ENCODE results near the gene SLC35B4.

SLC35B4 gene

GRCh38 chr7:134355004-134355525 is 38.3 kb upstream of the SLC35B4 start:
- Histone ChIP-seq H3K4me3 (ENCODE audit: insufficient read depth, low read depth, low read length) (no peak overlapping the region), H3K27me3 (ENCODE audit: control insufficient read depth, insufficient read depth, low read length, poor library complexity, severe bottlenecking) (no peaks in the 10 kb centered on the region), H3K4me1 (ENCODE audit: control insufficient read depth, insufficient read depth, low read length) (no peaks in the 10 kb centered on the region), H3K36me3 (ENCODE audit: control insufficient read depth, insufficient read depth, low read length) (no peaks in the 10 kb centered on the region), H3K9me3 (ENCODE audit: control insufficient read depth, low read length) (no peaks in the 10 kb centered on the region), H3K27ac (ENCODE audit: insufficient read depth, low read depth, low read length, poor library complexity, severe bottlenecking) (no peak overlapping the region)
- WGBS, 2 experiments: 82 to 83% methylated on average over 7 of the region's 7 CpGs

- Histone ChIP-seq H3K4me3 (ENCODE audit: insufficient read depth, low read depth, low read length) (no peak overlapping the region), H3K27ac (ENCODE audit: insufficient read depth, low read depth, low read length, poor library complexity, severe bottlenecking) (no peak overlapping the region), H3K4me1 (ENCODE audit: control insufficient read depth, insufficient read depth, low read length) (no peaks in the 10 kb centered on the region), H3K27me3 (ENCODE audit: control insufficient read depth, insufficient read depth, low read length, poor library complexity, severe bottlenecking) (no peaks in the 10 kb centered on the region), H3K36me3 (ENCODE audit: control insufficient read depth, insufficient read depth, low read length) (no peaks in the 10 kb centered on the region), H3K9me3 (ENCODE audit: control insufficient read depth, low read length) (no peaks in the 10 kb centered on the region)
- 96 to 97% methylated on average over 4 of the region's 4 CpGs for WGBS, 2 experiments
These were observed 36.7 kb upstream of the SLC35B4 start for GRCh38 chr7:134353411-134353810.

GRCh38 chr7:134351424-134351823 is 34.7 kb upstream of the SLC35B4 start:
- no peaks in the 10 kb centered on the region for H3K4me1 ChIP-seq (ENCODE audit: control insufficient read depth, insufficient read depth, low read length)
- H3K4me3 ChIP-seq (ENCODE audit: insufficient read depth, low read depth, low read length): no peak overlapping the region
- no peaks in the 10 kb centered on the region for H3K36me3 ChIP-seq (ENCODE audit: control insufficient read depth, insufficient read depth, low read length)
- 57 to 69% methylated on average over 5 to 7 of the region's 7 CpGs for WGBS, 2 experiments
- no peak overlapping the region for H3K27ac ChIP-seq (ENCODE audit: insufficient read depth, low read depth, low read length, poor library complexity, severe bottlenecking)
- no peaks in the 10 kb centered on the region for H3K9me3 ChIP-seq (ENCODE audit: control insufficient read depth, low read length)
- no peaks in the 10 kb centered on the region for H3K27me3 ChIP-seq (ENCODE audit: control insufficient read depth, insufficient read depth, low read length, poor library complexity, severe bottlenecking)

GRCh38 chr7:134350709-134351108 is 34.0 kb upstream of the SLC35B4 start:
- H3K36me3 ChIP-seq (ENCODE audit: control insufficient read depth, insufficient read depth, low read length): no peaks in the 10 kb centered on the region
- no peaks in the 10 kb centered on the region for H3K9me3 ChIP-seq (ENCODE audit: control insufficient read depth, low read length)
- no peak overlapping the region for H3K4me3 ChIP-seq (ENCODE audit: insufficient read depth, low read depth, low read length)
- no peak overlapping the region for H3K27ac ChIP-seq (ENCODE audit: insufficient read depth, low read depth, low read length, poor library complexity, severe bottlenecking)
- H3K27me3 ChIP-seq (ENCODE audit: control insufficient read depth, insufficient read depth, low read length, poor library complexity, severe bottlenecking): no peaks in the 10 kb centered on the region
- 91 to 94% methylated on average over 1 of the region's 1 CpG for WGBS, 2 experiments
- no peaks in the 10 kb centered on the region for H3K4me1 ChIP-seq (ENCODE audit: control insufficient read depth, insufficient read depth, low read length)

GRCh38 chr7:134347567-134347966 is 30.8 kb upstream of the SLC35B4 start:
- H3K27ac ChIP-seq (ENCODE audit: insufficient read depth, low read depth, low read length, poor library complexity, severe bottlenecking): no peak overlapping the region
- no peaks in the 10 kb centered on the region for H3K36me3 ChIP-seq (ENCODE audit: control insufficient read depth, insufficient read depth, low read length)
- no peaks in the 10 kb centered on the region for H3K27me3 ChIP-seq (ENCODE audit: control insufficient read depth, insufficient read depth, low read length, poor library complexity, severe bottlenecking)
- 91 to 93% methylated on average over 5 of the region's 5 CpGs for WGBS, 2 experiments
- no peaks in the 10 kb centered on the region for H3K4me1 ChIP-seq (ENCODE audit: control insufficient read depth, insufficient read depth, low read length)
- H3K9me3 ChIP-seq (ENCODE audit: control insufficient read depth, low read length): no peaks in the 10 kb centered on the region
- no peak overlapping the region for H3K4me3 ChIP-seq (ENCODE audit: insufficient read depth, low read depth, low read length)

GRCh38 chr7:134343796-134344195 is 27.1 kb upstream of the SLC35B4 start:
- Histone ChIP-seq H3K27ac (ENCODE audit: insufficient read depth, low read depth, low read length, poor library complexity, severe bottlenecking) (no peak overlapping the region), H3K4me1 (ENCODE audit: control insufficient read depth, insufficient read depth, low read length) (no peaks in the 10 kb centered on the region), H3K9me3 (ENCODE audit: control insufficient read depth, low read length) (no peaks in the 10 kb centered on the region), H3K27me3 (ENCODE audit: control insufficient read depth, insufficient read depth, low read length, poor library complexity, severe bottlenecking) (no peaks in the 10 kb centered on the region), H3K4me3 (ENCODE audit: insufficient read depth, low read depth, low read length) (no peak overlapping the region), H3K36me3 (ENCODE audit: control insufficient read depth, insufficient read depth, low read length) (no peaks in the 10 kb centered on the region)
- WGBS, 2 experiments: 76 to 88% methylated on average over 4 to 5 of the region's 6 CpGs

GRCh38 chr7:134343136-134343535 is 26.4 kb upstream of the SLC35B4 start:
- Histone ChIP-seq H3K27ac (ENCODE audit: insufficient read depth, low read depth, low read length, poor library complexity, severe bottlenecking) (no peak overlapping the region), H3K4me1 (ENCODE audit: control insufficient read depth, insufficient read depth, low read length) (no peaks in the 10 kb centered on the region), H3K4me3 (ENCODE audit: insufficient read depth, low read depth, low read length) (no peak overlapping the region), H3K9me3 (ENCODE audit: control insufficient read depth, low read length) (no peaks in the 10 kb centered on the region), H3K36me3 (ENCODE audit: control insufficient read depth, insufficient read depth, low read length) (no peaks in the 10 kb centered on the region), H3K27me3 (ENCODE audit: control insufficient read depth, insufficient read depth, low read length, poor library complexity, severe bottlenecking) (no peaks in the 10 kb centered on the region)

- Histone ChIP-seq H3K27ac (ENCODE audit: insufficient read depth, low read depth, low read length, poor library complexity, severe bottlenecking) (no peak overlapping the region), H3K4me1 (ENCODE audit: control insufficient read depth, insufficient read depth, low read length) (no peaks in the 10 kb centered on the region), H3K36me3 (ENCODE audit: control insufficient read depth, insufficient read depth, low read length) (no peaks in the 10 kb centered on the region), H3K27me3 (ENCODE audit: control insufficient read depth, insufficient read depth, low read length, poor library complexity, severe bottlenecking) (no peaks in the 10 kb centered on the region), H3K4me3 (ENCODE audit: insufficient read depth, low read depth, low read length) (no peak overlapping the region), H3K9me3 (ENCODE audit: control insufficient read depth, low read length) (no peaks in the 10 kb centered on the region)
- 94 to 98% methylated on average over 4 of the region's 4 CpGs for WGBS, 2 experiments
These were observed 22.7 kb upstream of the SLC35B4 start for GRCh38 chr7:134339475-134339874.

- H3K4me1 ChIP-seq (ENCODE audit: control insufficient read depth, insufficient read depth, low read length): no peaks in the 10 kb centered on the region
- no peak overlapping the region for H3K4me3 ChIP-seq (ENCODE audit: insufficient read depth, low read depth, low read length)
- 94% methylated on average over 1 of the region's 1 CpG for WGBS, 2 experiments
- no peaks in the 10 kb centered on the region for H3K9me3 ChIP-seq (ENCODE audit: control insufficient read depth, low read length)
- H3K27me3 ChIP-seq (ENCODE audit: control insufficient read depth, insufficient read depth, low read length, poor library complexity, severe bottlenecking): no peaks in the 10 kb centered on the region
- no peak overlapping the region for H3K27ac ChIP-seq (ENCODE audit: insufficient read depth, low read depth, low read length, poor library complexity, severe bottlenecking)
- no peaks in the 10 kb centered on the region for H3K36me3 ChIP-seq (ENCODE audit: control insufficient read depth, insufficient read depth, low read length)
These were observed 21.2 kb upstream of the SLC35B4 start for GRCh38 chr7:134337980-134338379.

GRCh38 chr7:134334408-134334807 is 17.7 kb upstream of the SLC35B4 start:
- no peaks in the 10 kb centered on the region for H3K4me1 ChIP-seq (ENCODE audit: control insufficient read depth, insufficient read depth, low read length)
- no peaks in the 10 kb centered on the region for H3K9me3 ChIP-seq (ENCODE audit: control insufficient read depth, low read length)
- no peaks in the 10 kb centered on the region for H3K36me3 ChIP-seq (ENCODE audit: control insufficient read depth, insufficient read depth, low read length)
- no peak overlapping the region for H3K27ac ChIP-seq (ENCODE audit: insufficient read depth, low read depth, low read length, poor library complexity, severe bottlenecking)
- no peak overlapping the region for H3K4me3 ChIP-seq (ENCODE audit: insufficient read depth, low read depth, low read length)
- WGBS, 2 experiments: 69 to 75% methylated on average over 4 of the region's 4 CpGs
- no peaks in the 10 kb centered on the region for H3K27me3 ChIP-seq (ENCODE audit: control insufficient read depth, insufficient read depth, low read length, poor library complexity, severe bottlenecking)

GRCh38 chr7:134333943-134334342 is 17.2 kb upstream of the SLC35B4 start:
- Histone ChIP-seq H3K9me3 (ENCODE audit: control insufficient read depth, low read length) (no peaks in the 10 kb centered on the region), H3K27ac (ENCODE audit: insufficient read depth, low read depth, low read length, poor library complexity, severe bottlenecking) (no peak overlapping the region), H3K4me1 (ENCODE audit: control insufficient read depth, insufficient read depth, low read length) (no peaks in the 10 kb centered on the region), H3K4me3 (ENCODE audit: insufficient read depth, low read depth, low read length) (no peak overlapping the region), H3K36me3 (ENCODE audit: control insufficient read depth, insufficient read depth, low read length) (no peaks in the 10 kb centered on the region), H3K27me3 (ENCODE audit: control insufficient read depth, insufficient read depth, low read length, poor library complexity, severe bottlenecking) (no peaks in the 10 kb centered on the region)
- 82 to 89% methylated on average over 13 of the region's 13 CpGs for WGBS, 2 experiments
